ENCODE measurements around the gene ARHGAP32.

ARHGAP32 gene

GRCh38 chr11:128988242-128988970, 203.7 kb downstream of the ARHGAP32 start:
- Mint-ChIP-seq H3K27me3 (ENCODE audit: low read depth) (no peaks in the 10 kb centered on the region), H3K4me3 (no peak overlapping the region), H3K9me3 (no peaks in the 10 kb centered on the region), H3K27ac (no peak overlapping the region), H3K4me1 (ENCODE audit: low read depth) (peaks cover 13% of the 10 kb centered on the region), H3K36me3 (ENCODE audit: low read depth) (peaks cover 2% of the 10 kb centered on the region)

- Mint-ChIP-seq H3K36me3 (ENCODE audit: low read depth) (peaks cover 2% of the 10 kb centered on the region), H3K9me3 (no peaks in the 10 kb centered on the region), H3K4me1 (ENCODE audit: low read depth) (peaks cover 11% of the 10 kb centered on the region), H3K27ac (peak overlapping the region; percentile 66), H3K4me3 (peak overlapping the region; percentile 12), H3K27me3 (ENCODE audit: low read depth) (no peaks in the 10 kb centered on the region)
These were observed 206.2 kb downstream of the ARHGAP32 start for GRCh38 chr11:128985880-128986279.

- Mint-ChIP-seq H3K9me3 (no peaks in the 10 kb centered on the region), H3K4me1 (ENCODE audit: low read depth) (peaks cover 11% of the 10 kb centered on the region), H3K27me3 (ENCODE audit: low read depth) (no peaks in the 10 kb centered on the region), H3K36me3 (ENCODE audit: low read depth) (no peaks in the 10 kb centered on the region), H3K27ac (no peak overlapping the region), H3K4me3 (no peak overlapping the region)
These were observed 209.1 kb downstream of the ARHGAP32 start for GRCh38 chr11:128983023-128983422.

GRCh38 chr11:128981254-128981653, 210.9 kb downstream of the ARHGAP32 start:
- Mint-ChIP-seq H3K27ac (no peak overlapping the region), H3K4me3 (no peak overlapping the region), H3K4me1 (ENCODE audit: low read depth) (peaks cover 9% of the 10 kb centered on the region), H3K36me3 (ENCODE audit: low read depth) (no peaks in the 10 kb centered on the region), H3K9me3 (no peaks in the 10 kb centered on the region), H3K27me3 (ENCODE audit: low read depth) (no peaks in the 10 kb centered on the region)

- Mint-ChIP-seq H3K4me1 (ENCODE audit: low read depth) (peaks cover 34% of the 10 kb centered on the region), H3K27ac (peak overlapping the region; percentile 62), H3K36me3 (ENCODE audit: low read depth) (peaks cover 9% of the 10 kb centered on the region), H3K9me3 (no peaks in the 10 kb centered on the region), H3K27me3 (ENCODE audit: low read depth) (no peaks in the 10 kb centered on the region), H3K4me3 (peak overlapping the region; percentile 38)
These were observed 221.4 kb downstream of the ARHGAP32 start for GRCh38 chr11:128970598-128971190.

- H3K4me1 Mint-ChIP-seq (ENCODE audit: low read depth): peaks cover 49% of the 10 kb centered on the region
- peaks cover 10% of the 10 kb centered on the region for H3K36me3 Mint-ChIP-seq (ENCODE audit: low read depth)
- no peaks in the 10 kb centered on the region for H3K27me3 Mint-ChIP-seq (ENCODE audit: low read depth)
- H3K27ac Mint-ChIP-seq: no peak overlapping the region
- no peak overlapping the region for H3K4me3 Mint-ChIP-seq
- peaks cover 6% of the 10 kb centered on the region for H3K9me3 Mint-ChIP-seq
These were observed 223.2 kb downstream of the ARHGAP32 start for GRCh38 chr11:128968916-128969315.

GRCh38 chr11:128967578-128967977, 224.5 kb downstream of the ARHGAP32 start:
- Mint-ChIP-seq H3K27me3 (ENCODE audit: low read depth) (no peaks in the 10 kb centered on the region), H3K9me3 (peaks cover 8% of the 10 kb centered on the region), H3K4me1 (ENCODE audit: low read depth) (peaks cover 61% of the 10 kb centered on the region), H3K27ac (no peak overlapping the region), H3K36me3 (ENCODE audit: low read depth) (peaks cover 10% of the 10 kb centered on the region), H3K4me3 (no peak overlapping the region)

- H3K4me1 Mint-ChIP-seq (ENCODE audit: low read depth): peaks cover 54% of the 10 kb centered on the region
- H3K9me3 Mint-ChIP-seq: peaks cover 8% of the 10 kb centered on the region
- peak overlapping the region; percentile 20 for H3K4me3 Mint-ChIP-seq
- peaks cover 8% of the 10 kb centered on the region for H3K36me3 Mint-ChIP-seq (ENCODE audit: low read depth)
- peak overlapping the region; percentile 73 for H3K27ac Mint-ChIP-seq
- H3K27me3 Mint-ChIP-seq (ENCODE audit: low read depth): no peaks in the 10 kb centered on the region
These were observed 226.6 kb downstream of the ARHGAP32 start for GRCh38 chr11:128965485-128965884.

GRCh38 chr11:128964463-128964930, 227.6 kb downstream of the ARHGAP32 start:
- Mint-ChIP-seq H3K4me1 (ENCODE audit: low read depth) (peaks cover 44% of the 10 kb centered on the region), H3K9me3 (peaks cover 8% of the 10 kb centered on the region), H3K27ac (peak overlapping the region; percentile 81), H3K4me3 (peak overlapping the region; percentile 49), H3K36me3 (ENCODE audit: low read depth) (peaks cover 4% of the 10 kb centered on the region), H3K27me3 (ENCODE audit: low read depth) (no peaks in the 10 kb centered on the region)

GRCh38 chr11:128963744-128964325, 228.3 kb downstream of the ARHGAP32 start:
- peaks cover 4% of the 10 kb centered on the region for H3K36me3 Mint-ChIP-seq (ENCODE audit: low read depth)
- H3K9me3 Mint-ChIP-seq: peaks cover 8% of the 10 kb centered on the region
- H3K4me1 Mint-ChIP-seq (ENCODE audit: low read depth): peaks cover 41% of the 10 kb centered on the region
- H3K27me3 Mint-ChIP-seq (ENCODE audit: low read depth): peaks cover 4% of the 10 kb centered on the region
- peak overlapping the region; percentile 49 for H3K4me3 Mint-ChIP-seq
- H3K27ac Mint-ChIP-seq: peak overlapping the region; percentile 81

GRCh38 chr11:128962896-128963295, 229.2 kb downstream of the ARHGAP32 start:
- Mint-ChIP-seq H3K36me3 (ENCODE audit: low read depth) (peaks cover 4% of the 10 kb centered on the region), H3K9me3 (peaks cover 8% of the 10 kb centered on the region)

GRCh38 chr11:128961645-128962044, 230.5 kb downstream of the ARHGAP32 start:
- Mint-ChIP-seq H3K4me1 (ENCODE audit: low read depth) (peaks cover 35% of the 10 kb centered on the region), H3K9me3 (peaks cover 8% of the 10 kb centered on the region), H3K4me3 (no peak overlapping the region), H3K27me3 (ENCODE audit: low read depth) (peaks cover 15% of the 10 kb centered on the region), H3K27ac (no peak overlapping the region), H3K36me3 (ENCODE audit: low read depth) (peaks cover 3% of the 10 kb centered on the region)

More at GRCh38 chr11:128962896-128963295, 229.2 kb downstream of the ARHGAP32 start:
- Mint-ChIP-seq H3K4me3 (peak overlapping the region; percentile 70), H3K27ac (peak overlapping the region; percentile 92), H3K27me3 (ENCODE audit: low read depth) (peaks cover 10% of the 10 kb centered on the region), H3K4me1 (ENCODE audit: low read depth) (peaks cover 41% of the 10 kb centered on the region)

GRCh38 chr11:128957202-128957482, 235.0 kb downstream of the ARHGAP32 start:
- H3K27me3 Mint-ChIP-seq (ENCODE audit: low read depth): peaks cover 42% of the 10 kb centered on the region

GRCh38 chr11:128956401-128957201, 235.5 kb downstream of the ARHGAP32 start:
- Mint-ChIP-seq H3K36me3 (ENCODE audit: low read depth) (no peaks in the 10 kb centered on the region), H3K27ac (no peak overlapping the region), H3K4me3 (no peak overlapping the region)

More at GRCh38 chr11:128957202-128957482, 235.0 kb downstream of the ARHGAP32 start:
- no peaks in the 10 kb centered on the region for H3K9me3 Mint-ChIP-seq
- H3K4me3 Mint-ChIP-seq: no peak overlapping the region
- no peak overlapping the region for H3K27ac Mint-ChIP-seq
- no peaks in the 10 kb centered on the region for H3K36me3 Mint-ChIP-seq (ENCODE audit: low read depth)
- peaks cover 3% of the 10 kb centered on the region for H3K4me1 Mint-ChIP-seq (ENCODE audit: low read depth)

More at GRCh38 chr11:128956401-128957201, 235.5 kb downstream of the ARHGAP32 start:
- peaks cover 3% of the 10 kb centered on the region for H3K4me1 Mint-ChIP-seq (ENCODE audit: low read depth)
- H3K9me3 Mint-ChIP-seq: no peaks in the 10 kb centered on the region
- peaks cover 43% of the 10 kb centered on the region for H3K27me3 Mint-ChIP-seq (ENCODE audit: low read depth)
